Retinal pigment epithelial cell (primary cell): ENCODE results near the gene HNRNPF.
"Not testable (repeated sequence)": the region's sequence is repeated elsewhere in the genome, so short reads cannot be mapped to it uniquely, and the experiment has no call there.

Experiments
- DNase-seq: peaks from one replicate; pipeline ENCODE4 v3.0.0-alpha.2; 2010; ENCODE audit warnings: low read depth
- H3K4me3 ChIP-seq: 2 replicates; pipeline ENCODE4 v1.5.1; 2011; ENCODE audit warnings: mild to moderate bottlenecking, low read length, control low read depth, moderate library complexity
- CTCF ChIP-seq: conservative IDR thresholded peaks from 2 replicates; pipeline ENCODE4 v1.5.1; 2011; ENCODE audit warnings: low read depth, low read length, control low read depth, inconsistent platforms

The HNRNPF gene

GRCh38 chr10:43393606-43394360 is 15.2 kb downstream of the HNRNPF start:
- no peak for DNase-seq
- no peak overlapping the region for H3K4me3 ChIP-seq
- TF ChIP-seq CTCF: no peak

GRCh38 chr10:43393186-43393585 is 15.8 kb downstream of the HNRNPF start:
- not testable (repeated sequence) for H3K4me3 ChIP-seq, DNase-seq

- no peak for DNase-seq
- TF ChIP-seq CTCF: no peak
- H3K4me3 ChIP-seq: no peak overlapping the region
These were observed 16.2 kb downstream of the HNRNPF start for GRCh38 chr10:43392748-43393147.

- no peak for TF ChIP-seq CTCF
- H3K4me3 ChIP-seq: no peak overlapping the region
- no peak for DNase-seq
These were observed 17.5 kb downstream of the HNRNPF start for GRCh38 chr10:43391496-43391895.

- DNase-seq: no peak
- TF ChIP-seq CTCF: peak; percentile 81
- no peak overlapping the region for H3K4me3 ChIP-seq
These were observed 18.2 kb downstream of the HNRNPF start for GRCh38 chr10:43390759-43391158.

GRCh38 chr10:43390333-43390732 is 18.7 kb downstream of the HNRNPF start:
- no peak for DNase-seq
- H3K4me3 ChIP-seq: no peak overlapping the region
- no peak for TF ChIP-seq CTCF

- no peak overlapping the region for H3K4me3 ChIP-seq
- no peak for DNase-seq
- no peak for TF ChIP-seq CTCF
These were observed 19.1 kb downstream of the HNRNPF start for GRCh38 chr10:43389867-43390266.
